Stimulated activated CD4-positive, alpha-beta T cell treated with anti-CD3 and anti-CD28 coated beads, Interleukin-12 subunit alpha, Interleukin-12 subunit beta, amount 100 ng/mL, for 4 hours (primary cell): ENCODE data around the gene IL19.

Source experiments
- DNase-seq: peaks from one replicate; pipeline ENCODE4 v3.0.0-alpha.2; 2020

The IL19 gene

DNA sequence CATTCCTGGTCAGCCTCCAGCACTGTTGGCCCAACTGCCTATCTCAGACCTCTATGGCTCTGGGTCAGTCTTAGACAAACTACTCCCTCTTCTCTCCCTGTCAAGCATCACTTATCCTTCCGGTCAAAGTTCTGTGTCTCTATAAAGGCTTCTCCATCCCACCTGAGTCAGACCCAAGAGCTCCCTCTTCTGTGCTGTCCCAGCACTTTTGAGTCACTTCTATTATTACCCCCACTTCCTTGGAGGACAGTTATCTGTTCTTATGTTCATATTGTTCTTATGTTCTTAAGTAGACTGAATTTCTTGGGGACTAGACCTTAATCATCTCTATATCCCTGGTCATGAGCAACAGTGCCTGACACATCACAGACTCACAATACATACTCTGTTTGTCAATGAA is 30.9 kb downstream of the IL19 start:
- DNase-seq = no peak

DNA sequence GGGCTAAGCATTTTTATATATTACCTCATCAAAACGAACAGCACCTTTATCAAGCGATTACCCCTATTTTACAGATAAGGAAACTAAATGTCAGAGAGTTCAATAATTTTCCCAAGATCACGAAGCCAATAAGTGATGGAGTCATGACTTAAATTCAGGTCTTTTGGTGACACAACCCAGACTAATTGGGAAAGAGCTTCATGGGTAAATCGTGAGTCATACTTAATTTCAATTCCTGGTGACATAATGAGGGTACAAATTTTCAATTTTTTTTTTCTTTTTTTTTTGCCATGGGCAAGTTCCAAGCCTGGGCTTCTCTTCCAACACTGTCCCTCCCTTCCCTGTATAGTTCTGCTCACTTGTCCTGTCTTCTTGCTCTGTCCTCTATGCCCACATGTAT is 31.8 kb downstream of the IL19 start:
- DNase-seq = no peak

DNA sequence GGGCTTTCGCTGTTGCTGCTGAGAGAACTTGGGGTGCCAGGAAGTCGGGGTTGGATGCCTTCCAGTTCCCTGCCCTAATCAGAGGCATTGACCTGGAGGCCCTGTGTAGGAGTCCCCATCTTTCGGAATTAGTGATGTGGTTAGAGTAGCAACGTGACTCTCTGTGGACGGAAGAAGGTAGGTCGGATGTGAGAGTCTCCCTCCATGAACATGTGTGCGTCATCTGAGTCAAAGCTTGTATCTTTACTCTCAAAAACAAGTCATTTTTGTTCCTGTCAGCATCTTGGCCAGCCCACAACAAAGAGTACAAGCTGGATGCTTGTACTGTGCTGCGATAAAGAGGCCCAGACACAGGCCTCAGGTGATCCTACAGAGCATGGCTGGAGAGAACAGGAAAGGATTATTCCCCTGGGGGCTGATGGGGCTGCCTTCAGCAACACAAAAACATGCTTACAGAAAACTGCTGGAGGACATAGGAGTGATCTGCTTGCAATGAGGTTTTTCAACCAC is 32.7 kb downstream of the IL19 start:
- peak; percentile 50 for DNase-seq

DNA sequence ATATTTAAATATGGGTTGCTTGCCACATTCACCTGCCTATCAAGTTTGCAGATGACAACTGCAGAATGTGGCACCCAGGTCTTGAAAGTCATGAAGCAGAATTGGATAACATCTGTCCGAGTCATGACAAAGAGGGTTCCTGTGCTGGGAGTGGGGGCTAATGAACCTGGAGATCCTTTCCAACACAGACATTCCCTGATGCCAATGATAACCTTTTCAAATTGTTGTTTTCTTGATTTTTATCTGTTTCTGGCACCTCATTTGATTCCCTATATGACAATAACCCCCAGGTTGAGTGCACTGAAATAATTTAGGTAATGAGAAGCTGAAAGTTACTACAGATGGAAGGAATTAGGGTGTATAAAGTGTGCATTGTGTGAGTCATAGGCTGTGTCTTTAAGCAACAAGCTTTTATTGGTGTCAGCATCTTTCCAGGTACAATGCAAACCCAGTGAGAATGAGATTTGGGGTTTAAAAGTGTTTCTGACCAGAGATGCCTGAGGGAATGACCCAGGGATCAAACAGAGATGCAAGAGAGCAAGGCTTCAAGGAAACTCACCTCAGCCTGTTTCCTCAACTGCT is 33.7 kb downstream of the IL19 start:
- no peak for DNase-seq

DNA sequence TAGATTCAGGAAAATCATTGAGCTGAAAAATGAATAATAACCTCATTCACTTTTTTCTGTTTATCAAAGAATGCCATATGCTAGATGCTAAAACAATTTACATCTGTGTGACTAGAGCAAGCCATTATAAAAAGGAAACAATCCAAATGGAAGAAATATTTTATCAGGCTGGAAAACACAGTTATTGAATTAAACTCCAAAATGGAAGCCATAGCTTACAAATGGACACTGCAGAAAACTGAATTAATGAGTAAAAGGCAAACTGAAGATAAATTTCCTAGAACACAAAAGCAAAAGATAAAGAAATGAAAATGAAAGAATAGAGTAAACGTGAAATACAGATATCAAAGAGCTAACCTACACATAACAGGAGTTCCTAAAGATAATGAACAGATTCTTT is 34.8 kb downstream of the IL19 start:
- no peak for DNase-seq

DNA sequence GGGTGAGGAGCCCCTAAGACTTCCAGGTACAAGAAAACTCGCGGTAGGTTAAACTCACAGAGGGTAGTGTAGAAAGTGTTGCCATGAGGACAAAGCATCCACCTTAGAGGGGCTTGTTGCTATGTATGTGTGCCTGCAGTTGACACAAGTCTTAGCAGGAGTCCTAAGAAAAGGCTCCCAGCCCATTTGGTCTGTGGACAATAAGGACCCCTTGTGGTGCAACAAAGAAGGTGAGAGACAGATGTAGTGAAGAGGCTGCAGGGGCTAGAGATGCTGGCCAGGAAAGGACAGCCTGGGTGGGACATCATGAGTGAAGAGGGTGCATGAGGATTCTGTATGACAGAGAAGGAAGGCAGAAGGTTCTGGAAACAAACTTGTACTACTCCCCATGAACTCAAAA is 38.0 kb downstream of the IL19 start:
- no peak for DNase-seq

DNA sequence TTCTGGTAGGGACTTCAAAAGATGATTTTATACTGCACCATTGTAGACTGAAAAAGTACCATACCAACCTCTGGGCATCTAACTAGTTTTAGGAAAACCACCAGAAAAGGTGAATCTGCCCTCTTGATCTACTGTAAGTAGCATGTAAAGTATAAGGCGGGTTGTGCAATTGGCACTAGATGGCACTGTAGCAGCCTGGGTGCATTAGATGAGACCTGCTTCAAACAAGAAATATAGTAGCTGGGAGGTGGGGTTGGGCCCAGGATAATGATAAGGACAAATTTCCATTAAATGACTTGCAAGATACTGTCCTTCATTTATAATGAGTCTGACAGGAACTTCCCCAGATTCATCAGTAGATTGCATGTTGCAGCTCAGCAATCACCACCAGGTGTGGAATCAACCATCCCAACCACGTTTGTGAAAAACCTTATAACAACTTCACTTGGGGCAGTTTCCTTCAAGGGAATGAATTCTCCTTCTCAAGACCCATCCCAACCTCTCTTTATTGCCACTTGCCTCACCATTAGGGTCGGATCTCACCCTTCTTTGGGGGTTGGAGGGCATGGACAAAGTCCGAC is 39.0 kb downstream of the IL19 start:
- no peak for DNase-seq

DNA sequence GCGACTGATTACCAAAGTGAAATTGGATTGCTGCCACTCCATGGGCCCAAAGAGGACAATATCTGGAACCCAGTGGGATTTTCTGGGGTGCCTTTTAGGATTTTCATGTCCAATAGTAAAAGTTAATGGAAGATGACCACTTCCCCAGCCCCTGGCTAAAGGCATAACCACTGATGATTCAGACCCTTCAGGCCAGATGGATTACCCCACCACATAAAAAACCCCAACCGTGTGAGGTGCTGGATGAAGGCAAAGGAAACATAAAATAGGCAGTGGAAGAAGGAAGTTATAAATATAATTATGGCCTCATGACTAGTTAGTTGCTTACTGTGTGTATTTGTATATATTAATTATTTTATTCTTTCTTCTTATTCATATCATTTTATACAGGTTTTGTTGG is 41.9 kb downstream of the IL19 start:
- no peak for DNase-seq

DNA sequence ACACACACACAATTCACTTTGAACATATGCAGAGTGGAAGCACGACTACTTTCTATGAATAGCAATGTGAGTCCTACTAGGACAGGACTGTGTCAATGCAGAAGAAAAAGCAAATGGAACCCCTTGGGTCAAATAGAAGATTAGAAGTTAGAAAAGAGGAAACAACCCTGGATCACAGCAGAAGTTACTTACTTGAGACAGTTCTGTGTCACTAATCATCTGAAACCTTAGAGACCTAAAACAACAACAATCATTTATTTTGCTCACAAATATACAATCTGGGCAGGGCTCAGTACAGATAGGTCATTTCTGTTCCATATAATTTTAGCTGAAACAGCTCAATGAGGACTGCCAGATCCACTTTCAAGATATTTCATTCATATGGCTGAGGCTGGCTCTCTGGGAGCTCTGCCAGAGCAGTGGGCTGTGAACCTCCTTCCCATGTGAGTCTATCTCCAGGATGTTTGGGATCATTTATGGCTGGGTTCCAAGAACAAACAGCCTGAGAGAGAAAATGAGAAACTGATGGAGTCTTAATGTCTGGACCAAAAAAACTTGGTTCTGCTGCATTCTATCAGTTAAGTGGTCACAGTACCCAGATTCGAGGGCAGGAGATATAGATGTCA is 44.3 kb downstream of the IL19 start:
- DNase-seq = no peak

DNA sequence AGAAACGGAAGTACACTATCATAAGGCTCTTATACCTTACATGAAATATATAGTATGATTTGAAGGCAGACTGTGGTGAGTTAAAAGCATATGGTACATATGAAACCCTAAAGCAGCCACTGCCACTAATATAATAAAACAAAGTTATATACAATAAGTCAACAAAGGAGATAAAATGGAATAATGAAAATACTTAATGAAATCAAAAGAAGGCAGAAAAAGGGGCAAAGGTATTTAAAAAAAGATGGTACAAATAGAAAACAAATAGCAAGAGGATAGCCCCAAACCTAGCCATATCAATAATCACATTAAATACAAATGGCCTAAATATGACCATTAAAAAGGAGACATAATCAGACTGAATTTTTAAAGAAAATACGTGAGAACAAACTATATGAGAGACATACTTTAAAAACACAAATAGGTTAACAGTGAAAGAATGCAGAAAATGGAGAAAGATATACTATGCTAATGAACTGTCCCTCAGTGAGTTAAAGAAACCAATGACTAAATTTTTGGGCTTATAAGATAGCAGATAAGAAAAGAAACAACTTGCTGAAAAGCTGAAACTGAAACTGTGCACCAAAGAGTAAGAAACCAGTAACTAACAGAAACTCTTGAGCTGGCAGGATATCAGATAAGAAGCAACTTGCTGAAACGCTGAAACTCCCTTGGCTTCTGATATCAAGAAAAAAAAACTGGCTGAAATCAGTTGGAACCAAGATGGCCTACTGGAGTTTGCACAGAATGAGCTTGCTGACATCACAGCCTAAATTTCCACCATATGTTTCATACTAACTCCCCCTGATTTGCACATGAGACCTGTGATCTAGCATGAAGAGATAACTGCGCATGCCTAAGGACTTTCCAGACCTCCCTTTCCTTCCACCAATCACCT is 46.1 kb downstream of the IL19 start:
- DNase-seq = no peak

DNA sequence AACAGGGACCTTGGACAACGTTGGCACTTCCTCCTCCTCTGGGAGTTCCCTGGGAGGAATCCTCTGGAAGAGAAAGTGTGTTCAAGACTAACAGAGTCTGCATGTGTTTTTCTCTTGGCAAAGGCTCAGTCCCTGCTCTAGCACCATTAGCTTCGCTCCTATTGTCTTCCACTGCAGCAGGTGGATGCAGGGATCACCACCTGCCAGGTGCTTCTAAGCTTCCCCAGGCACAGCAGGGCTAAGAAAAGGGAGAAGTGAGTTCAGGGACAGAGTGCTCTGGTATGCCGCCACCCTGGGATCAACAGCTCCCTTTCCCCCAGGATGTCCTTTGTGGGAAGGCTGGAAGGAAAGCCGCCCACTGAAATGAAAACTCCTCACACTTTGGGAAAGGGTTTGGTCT is 50.9 kb downstream of the IL19 start:
- no peak for DNase-seq

DNA sequence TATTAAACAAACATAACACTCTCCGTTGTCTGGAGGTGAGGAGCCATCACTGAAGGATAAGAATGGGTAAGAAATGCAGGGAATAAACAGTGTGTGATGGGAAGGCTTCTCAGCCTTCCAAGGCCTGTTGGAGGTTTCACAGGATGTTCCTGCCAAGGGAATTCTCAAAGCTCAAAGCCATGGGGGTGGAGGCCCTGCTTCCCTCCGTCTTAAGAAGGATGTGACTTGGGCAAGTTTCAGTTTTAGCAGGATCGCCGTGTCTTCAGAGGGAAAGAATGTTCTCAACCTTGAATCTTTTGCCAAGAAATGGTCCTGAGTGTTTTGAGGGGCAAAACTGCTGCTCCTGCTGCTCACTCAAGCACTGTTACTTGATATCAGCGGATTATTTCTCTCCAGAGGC is 53.2 kb downstream of the IL19 start:
- no peak for DNase-seq

DNA sequence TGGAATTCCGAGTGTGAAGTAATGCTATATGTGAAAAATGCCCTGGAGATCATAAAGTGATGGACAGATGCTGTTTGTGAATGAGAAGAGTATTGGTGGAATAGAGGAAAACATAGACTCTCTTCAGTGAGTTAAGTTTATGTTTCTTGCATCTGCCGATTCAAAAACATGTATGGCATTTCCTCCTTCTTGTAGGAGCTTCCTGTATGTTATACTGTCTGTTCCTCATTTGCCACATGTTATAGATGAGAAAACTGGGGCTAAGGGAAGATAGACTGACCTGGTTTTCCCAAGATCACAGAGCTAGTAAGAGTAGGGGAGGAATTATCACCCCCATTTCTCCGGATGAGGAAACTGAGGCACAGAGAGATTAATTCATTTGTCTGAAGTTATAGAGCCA is 53.8 kb downstream of the IL19 start:
- no peak for DNase-seq

DNA sequence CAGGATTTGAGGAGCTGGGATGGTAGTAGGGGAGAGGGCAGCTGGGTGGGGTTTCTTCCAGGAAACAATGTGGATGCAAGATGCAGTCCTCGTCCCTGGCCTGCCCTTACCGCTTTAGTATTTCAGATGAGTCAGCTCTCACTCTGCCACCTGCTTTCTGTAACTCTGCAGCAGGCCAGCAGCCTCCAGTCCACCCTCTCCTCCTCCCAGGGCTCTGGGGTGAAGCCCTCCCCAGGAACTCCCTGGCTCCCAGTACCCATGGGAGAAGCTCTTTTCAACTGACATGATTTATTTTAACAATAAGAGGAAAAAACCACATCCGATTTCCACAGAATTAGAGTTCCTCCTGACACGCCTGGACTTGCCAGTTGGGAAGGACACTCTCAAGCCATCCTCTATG is 55.8 kb downstream of the IL19 start:
- no peak for DNase-seq

DNA sequence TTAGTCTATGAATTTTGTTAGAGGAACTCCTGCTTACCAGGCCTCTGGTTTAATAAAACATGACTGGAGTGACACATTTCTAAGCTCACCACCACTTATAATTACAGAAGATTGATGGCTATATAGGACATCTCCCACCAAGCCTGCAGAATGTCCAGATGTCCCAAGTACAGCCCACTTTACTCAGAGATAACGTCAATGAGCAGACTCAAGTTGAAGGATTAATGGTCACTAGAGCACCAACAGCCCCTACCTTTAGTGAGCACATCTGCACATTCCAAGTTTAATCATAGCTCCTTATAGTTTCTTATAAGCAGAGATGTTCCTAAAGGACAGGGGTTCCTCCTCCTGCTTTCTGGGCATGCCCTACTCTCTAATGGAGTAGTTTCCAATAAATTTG is 57.5 kb downstream of the IL19 start:
- DNase-seq = no peak

DNA sequence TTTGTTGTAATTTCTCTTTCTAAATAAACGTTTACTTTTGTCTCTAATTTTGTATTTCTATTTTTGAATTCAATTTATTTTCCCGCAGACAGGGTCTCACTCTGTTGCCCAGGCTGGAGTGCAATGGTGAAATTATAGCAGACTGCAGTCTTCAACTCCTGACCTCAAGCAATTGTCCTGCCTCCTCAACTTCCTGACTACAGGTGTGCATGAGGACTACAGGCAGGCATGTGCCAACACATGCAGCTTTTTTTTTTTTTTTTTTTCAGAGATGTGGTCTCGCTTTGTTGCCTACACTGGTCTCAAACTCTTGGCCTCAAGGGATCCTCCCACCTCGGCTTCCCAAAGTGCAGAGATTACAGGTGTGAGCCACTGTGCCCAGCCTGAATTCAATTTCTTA is 58.2 kb downstream of the IL19 start:
- DNase-seq = no peak

DNA sequence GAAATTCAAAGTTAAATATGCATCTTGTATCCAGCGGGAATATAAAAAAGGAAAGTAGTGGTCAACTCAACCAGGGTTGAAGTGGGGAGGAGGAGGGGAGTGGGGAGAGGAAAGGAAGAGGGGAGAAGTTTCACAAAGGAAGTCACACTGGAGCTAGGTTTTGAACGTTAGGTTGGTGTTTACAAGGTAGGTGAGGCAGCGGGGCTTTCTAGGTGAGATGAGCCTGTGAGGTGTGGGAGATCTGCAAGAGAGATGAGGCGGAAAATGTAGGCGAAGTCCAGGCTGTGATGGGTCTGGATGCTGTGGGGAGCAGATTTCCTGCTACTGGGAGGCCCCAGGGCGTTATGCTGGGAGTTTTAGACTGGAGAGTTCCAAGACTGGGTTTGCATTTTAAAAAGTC is 58.7 kb downstream of the IL19 start:
- no peak for DNase-seq

DNA sequence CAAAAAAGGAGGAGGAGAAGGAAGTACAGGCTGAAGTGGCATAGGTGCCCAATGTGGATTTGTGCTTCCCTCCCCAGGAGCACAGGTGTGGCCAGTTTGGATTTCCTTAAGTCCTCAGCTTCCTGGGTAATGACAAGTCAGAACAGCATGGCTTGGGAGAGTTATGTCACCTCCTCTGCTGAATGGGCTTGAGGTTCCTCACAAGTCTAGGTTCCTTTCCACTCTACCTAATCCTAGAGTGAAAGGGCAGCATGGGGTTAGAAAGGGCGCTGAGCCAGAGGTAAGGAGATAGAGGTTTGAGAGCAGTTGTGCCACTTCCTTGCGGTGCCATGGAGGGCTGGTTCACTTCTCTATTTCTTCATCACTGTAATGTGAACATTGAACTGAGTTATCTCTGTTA is 59.3 kb downstream of the IL19 start:
- no peak for DNase-seq

DNA sequence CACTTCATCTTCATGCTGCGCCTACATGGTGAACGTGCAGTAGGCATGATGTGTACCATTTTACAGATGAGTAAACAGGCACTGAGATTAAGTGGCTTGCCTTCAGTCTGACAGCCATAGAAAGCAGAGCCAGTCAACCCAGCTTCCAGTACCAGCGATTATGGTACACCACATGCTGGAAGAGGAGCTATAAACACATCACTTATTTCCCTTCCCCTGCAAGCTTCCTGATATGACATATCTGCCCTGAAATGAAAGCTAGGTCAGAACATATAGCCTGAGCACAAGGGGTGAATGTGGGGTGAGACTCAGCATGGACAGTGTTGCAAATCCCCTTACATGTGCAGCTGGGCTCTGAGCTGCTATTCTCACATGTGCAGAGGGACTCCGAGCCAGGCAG is 61.1 kb downstream of the IL19 start:
- DNase-seq = no peak

DNA sequence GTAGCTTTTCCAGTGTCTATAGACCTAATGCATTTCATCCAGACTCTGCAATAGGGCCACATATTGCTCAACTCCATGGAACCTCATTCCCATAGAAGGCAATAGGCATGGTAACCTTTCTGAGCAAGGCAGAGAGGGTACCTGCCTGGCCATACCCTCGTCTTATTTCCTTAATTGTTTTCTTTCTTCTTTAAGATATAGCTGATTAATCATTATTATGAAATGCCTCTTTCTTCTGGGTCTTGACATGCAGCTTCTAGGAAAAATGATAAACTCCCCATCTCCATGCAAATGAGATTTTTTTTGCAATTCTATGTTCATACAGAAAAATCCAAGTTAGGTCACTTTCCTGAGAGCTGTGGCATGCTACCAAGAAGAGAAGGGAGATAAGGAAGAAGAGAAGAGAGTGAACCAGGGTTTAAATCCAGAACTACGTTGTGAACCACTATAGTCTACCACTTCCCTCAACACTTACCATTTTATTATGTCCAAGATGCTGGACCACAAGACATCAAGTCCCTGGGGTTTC is 61.8 kb downstream of the IL19 start:
- DNase-seq = no peak

DNA sequence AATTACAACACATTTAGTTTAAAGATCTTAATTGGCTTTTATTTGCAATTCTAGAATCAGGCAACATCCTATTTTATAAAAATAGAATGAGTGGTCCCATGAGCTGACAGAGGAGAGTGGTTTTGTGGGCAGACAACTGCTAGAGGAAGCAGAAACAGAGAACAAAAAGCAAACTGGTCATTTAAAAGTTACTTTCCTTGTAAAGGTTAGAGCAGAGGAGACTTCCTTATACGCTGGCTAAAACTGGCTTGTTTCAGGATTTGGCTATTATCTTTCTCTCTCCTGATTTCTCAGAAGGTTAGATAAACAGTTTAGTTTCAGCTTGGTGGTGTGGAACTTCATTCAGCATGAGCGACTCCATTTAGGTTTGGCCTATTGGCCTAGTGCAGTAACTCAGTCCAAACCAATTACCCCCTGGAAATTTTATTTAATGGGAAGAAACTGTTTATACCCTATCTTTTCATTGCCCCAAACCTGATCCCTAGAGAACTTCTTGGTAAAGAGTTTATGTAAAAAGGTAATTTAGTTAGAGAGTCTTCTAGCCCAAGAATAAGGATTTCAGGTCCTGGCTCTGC is 62.6 kb downstream of the IL19 start:
- no peak for DNase-seq

DNA sequence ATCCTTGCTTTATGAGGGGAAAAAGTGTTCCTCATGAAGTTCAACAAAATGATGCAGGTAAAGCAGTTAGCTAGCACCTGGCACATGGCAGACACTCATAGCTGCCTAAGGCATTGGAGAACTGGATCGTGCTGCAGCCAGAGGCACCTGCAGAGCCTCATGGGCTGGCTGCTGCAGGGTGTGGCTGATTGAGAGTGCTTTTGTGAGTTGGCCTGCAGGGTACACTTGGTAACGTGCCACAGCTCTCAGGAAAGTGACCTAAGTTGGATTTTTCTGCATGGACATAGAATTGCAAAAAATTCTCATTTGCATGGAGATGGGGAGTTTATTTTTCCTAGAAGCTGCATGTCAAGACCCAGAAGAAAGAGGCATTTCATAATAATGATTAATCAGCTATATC is 63.2 kb downstream of the IL19 start:
- DNase-seq = no peak

DNA sequence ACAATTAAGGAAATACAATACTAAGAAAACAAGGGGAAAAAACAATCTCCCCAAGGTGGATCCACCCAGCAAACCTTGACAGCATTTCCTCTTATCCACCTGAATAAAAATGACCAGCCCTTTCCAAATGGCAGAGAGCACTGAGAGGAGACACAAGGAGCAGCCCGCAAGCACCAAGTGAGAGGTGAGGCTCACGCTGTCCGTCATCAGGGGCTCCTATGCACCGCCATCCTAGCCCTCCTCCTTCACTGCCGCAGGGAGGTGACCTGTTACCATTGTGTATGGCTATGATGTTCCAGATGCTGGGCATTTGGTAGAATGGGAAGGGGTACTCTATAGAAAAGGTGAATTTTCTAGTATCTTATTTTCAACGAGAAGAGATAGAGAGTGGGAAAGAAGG is 63.6 kb downstream of the IL19 start:
- no peak for DNase-seq
